RWPE2 (cell line): ENCODE measurements around the gene RAPGEF2.

Experiments
- ATAC-seq: fragments of 200-7000 bp; cut with Tn5 transposase; 3 replicates; pipeline ENCODE4 v1.9.1; 2021; ENCODE audit warnings: low read depth
- DNase-seq: peaks from one replicate; pipeline ENCODE4 v3.0.0-alpha.2; 2020; ENCODE audit warnings: low spot score
- H3K27ac ChIP-seq: fragments of 450-650 bp; 2 replicates; pipeline ENCODE4 v1.5.1; 2017; ENCODE audit warnings: mild to moderate bottlenecking; ENCODE audit not compliant: poor library complexity, severe bottlenecking
- H3K27me3 ChIP-seq: fragments of 250-450 bp; sonication (Bioruptor Pico); 2 replicates; pipeline ENCODE4 v1.5.1; 2021; ENCODE audit warnings: mild to moderate bottlenecking, moderate library complexity; ENCODE audit not compliant: insufficient read depth, poor library complexity, severe bottlenecking
- H3K36me3 ChIP-seq: fragments of 250-450 bp; sonication (Bioruptor Pico); 2 replicates; pipeline ENCODE4 v1.5.1; 2020; ENCODE audit warnings: low read depth, mild to moderate bottlenecking, moderate library complexity
- H3K4me1 ChIP-seq: fragments of 250-450 bp; sonication (Bioruptor Pico); 2 replicates; pipeline ENCODE4 v1.5.1; 2021; ENCODE audit warnings: mild to moderate bottlenecking, moderate library complexity; ENCODE audit not compliant: insufficient read depth, poor library complexity, severe bottlenecking
- H3K4me3 ChIP-seq: fragments of 250-450 bp; sonication (Bioruptor Pico); 2 replicates; pipeline ENCODE4 v1.5.1; 2021; ENCODE audit warnings: mild to moderate bottlenecking, moderate library complexity; ENCODE audit not compliant: severe bottlenecking
- H3K9me3 ChIP-seq: fragments of 250-450 bp; sonication (Bioruptor Pico); 2 replicates; pipeline ENCODE4 v1.5.1; 2021; ENCODE audit warnings: mild to moderate bottlenecking, moderate library complexity; ENCODE audit not compliant: severe bottlenecking
- TF ChIP-seq, protein P1 (sequence below): fragments of 450-650 bp; IDR thresholded peaks from one replicate; pipeline ENCODE4 v1.5.1; 2017; ENCODE audit warnings: mild to moderate bottlenecking, moderate library complexity; ENCODE audit not compliant: poor library complexity, severe bottlenecking

The RAPGEF2 gene

DNA sequence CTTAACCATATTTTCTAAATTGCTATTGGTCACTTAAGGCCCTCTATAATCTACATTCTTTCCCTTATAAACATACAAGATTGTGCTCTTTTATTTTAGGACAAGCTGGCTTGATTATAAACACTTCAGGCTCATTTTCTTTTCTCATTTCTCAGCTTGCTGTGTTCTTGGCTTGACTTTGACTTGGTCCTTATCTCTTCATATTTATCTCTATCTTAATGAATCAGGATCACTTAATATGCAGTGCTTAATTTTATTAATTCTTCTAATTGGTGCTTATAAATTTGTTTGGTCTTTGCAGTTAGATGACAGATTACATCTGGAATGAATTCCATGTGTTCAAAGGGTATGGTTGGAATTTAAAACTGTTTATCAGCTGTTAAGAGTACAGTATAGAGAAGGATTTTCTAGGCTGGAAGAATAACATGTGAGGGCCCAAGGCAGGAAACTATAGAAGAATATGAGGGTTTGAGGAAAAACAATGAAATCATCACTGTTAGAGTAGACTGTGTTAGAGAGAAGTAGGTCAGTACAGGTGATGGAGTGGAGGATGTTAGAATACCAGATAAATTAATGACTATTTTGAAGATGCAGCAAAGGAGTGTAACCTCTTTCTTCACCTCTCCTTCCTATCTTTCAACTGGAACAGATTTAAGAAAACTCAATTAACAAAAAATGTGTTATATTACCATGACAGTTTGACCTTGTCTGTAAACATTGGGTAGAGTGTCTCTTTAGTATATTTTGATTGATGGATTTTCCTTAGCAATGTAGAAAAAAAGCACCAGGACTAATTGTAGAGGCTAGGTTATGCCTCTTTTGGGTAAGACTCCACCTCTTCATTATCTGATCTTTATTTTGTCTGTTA, 169.6 kb downstream of the RAPGEF2 start:
- H3K4me1 ChIP-seq, result peaks cover 40% of the 10 kb centered on the region
- DNase-seq, result no peak
- no peak for ATAC-seq
- peak overlapping the region; percentile 45 for H3K27ac ChIP-seq
- no peaks in the 10 kb centered on the region for H3K27me3 ChIP-seq
- no peak overlapping the region for H3K4me3 ChIP-seq
- H3K9me3 ChIP-seq, result peaks cover 1% of the 10 kb centered on the region
- TF ChIP-seq, protein P1, sequence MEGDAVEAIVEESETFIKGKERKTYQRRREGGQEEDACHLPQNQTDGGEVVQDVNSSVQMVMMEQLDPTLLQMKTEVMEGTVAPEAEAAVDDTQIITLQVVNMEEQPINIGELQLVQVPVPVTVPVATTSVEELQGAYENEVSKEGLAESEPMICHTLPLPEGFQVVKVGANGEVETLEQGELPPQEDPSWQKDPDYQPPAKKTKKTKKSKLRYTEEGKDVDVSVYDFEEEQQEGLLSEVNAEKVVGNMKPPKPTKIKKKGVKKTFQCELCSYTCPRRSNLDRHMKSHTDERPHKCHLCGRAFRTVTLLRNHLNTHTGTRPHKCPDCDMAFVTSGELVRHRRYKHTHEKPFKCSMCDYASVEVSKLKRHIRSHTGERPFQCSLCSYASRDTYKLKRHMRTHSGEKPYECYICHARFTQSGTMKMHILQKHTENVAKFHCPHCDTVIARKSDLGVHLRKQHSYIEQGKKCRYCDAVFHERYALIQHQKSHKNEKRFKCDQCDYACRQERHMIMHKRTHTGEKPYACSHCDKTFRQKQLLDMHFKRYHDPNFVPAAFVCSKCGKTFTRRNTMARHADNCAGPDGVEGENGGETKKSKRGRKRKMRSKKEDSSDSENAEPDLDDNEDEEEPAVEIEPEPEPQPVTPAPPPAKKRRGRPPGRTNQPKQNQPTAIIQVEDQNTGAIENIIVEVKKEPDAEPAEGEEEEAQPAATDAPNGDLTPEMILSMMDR, result no peak
- no peaks in the 10 kb centered on the region; the same call in 1 of the 2 replicates for H3K36me3 ChIP-seq

DNA sequence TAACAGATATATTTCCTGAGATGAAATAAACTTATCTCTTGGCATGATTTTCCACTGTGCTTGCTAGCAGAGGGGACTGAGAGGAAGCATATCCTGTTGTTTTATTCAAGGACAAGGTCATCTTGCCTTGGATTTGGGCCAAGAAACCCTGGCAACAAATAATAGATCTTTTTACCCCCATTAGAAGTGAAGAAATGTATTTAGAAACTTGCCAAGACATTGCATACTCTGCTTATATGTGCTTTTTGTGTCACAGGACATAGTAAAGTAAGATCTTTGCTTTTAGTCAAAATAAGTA, 170.2 kb downstream of the RAPGEF2 start:
- no peak overlapping the region for H3K4me3 ChIP-seq
- H3K27me3 ChIP-seq, result no peaks in the 10 kb centered on the region
- H3K27ac ChIP-seq, result peak overlapping the region; percentile 45
- no peak for ATAC-seq
- H3K4me1 ChIP-seq, result peaks cover 40% of the 10 kb centered on the region
- H3K36me3 ChIP-seq, result no peaks in the 10 kb centered on the region; the same call in 1 of the 2 replicates
- no peak for DNase-seq
- H3K9me3 ChIP-seq, result peaks cover 1% of the 10 kb centered on the region
- TF ChIP-seq, protein P1, result no peak

DNA sequence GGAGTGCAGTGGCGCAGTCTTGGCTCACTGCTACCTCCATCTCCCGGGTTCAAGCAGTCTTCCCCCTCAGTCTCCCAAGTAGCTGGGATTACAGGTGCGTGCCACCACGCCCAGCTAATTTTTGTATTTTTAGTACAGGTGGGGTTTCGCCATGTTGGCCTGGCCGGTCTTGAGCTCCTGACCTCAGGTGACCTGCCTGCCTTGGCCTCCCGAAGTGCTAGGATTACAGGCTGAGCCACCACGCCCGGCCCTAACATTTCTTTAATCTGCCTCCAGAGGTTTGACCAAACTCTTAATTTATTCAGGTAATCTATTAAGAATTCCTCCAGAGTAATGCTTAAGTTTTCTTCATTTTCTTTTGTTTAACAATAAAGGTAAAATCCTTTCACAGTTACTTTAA, 171.0 kb downstream of the RAPGEF2 start:
- peaks cover 1% of the 10 kb centered on the region for H3K9me3 ChIP-seq
- H3K27me3 ChIP-seq, result no peaks in the 10 kb centered on the region
- H3K36me3 ChIP-seq, result no peaks in the 10 kb centered on the region; the same call in 1 of the 2 replicates
- H3K27ac ChIP-seq, result peak overlapping the region; percentile 45
- TF ChIP-seq, protein P1, result no peak
- ATAC-seq, result no peak
- H3K4me1 ChIP-seq, result peaks cover 40% of the 10 kb centered on the region
- H3K4me3 ChIP-seq, result no peak overlapping the region
- DNase-seq, result no peak

DNA sequence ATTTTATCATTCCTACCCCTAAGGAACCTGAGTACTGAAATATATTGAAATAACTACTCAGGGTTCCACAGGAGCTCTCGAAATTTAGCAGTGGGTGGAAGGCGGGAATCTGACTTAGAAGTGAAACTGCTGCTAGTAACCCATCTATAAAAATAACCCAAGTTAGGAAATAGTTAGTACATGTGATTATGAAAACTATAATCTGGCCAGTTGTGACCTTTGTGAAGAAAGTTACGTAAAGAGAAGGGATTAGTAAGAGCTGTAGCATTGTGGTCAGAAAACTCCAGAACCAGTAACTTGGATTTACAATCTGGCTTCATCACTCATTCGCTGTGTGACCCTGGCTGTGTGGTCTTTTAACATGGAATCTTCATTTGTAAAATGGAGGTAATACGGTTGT, 175.5 kb downstream of the RAPGEF2 start:
- no peak for ATAC-seq
- TF ChIP-seq, protein P1, result no peak
- H3K27ac ChIP-seq, result no peak overlapping the region

DNA sequence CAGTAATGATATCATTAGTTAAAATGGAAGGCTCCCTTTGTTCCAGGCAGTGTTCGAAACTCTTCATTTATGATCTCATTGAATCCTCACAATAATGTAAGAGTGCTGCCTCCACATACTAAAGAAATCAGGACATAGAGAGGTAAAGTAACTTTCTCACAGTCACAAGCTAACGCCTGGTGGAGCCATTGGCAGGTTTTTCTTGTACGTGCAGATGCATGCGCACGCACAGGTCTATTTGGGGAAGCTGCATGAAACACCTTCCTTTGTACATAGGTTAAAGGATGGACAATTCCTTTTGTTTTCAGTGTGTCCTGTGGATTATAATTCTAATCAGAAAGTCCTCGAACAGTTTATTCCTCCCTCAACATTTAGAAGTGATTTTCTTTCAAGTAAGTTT, 176.2 kb downstream of the RAPGEF2 start:
- H3K36me3 ChIP-seq, result no peaks in the 10 kb centered on the region; the same call in 1 of the 2 replicates
- no peak overlapping the region for H3K27ac ChIP-seq
- DNase-seq (no peak), ATAC-seq (no peak)
- H3K9me3 ChIP-seq, result peaks cover 1% of the 10 kb centered on the region
- TF ChIP-seq, protein P1, result no peak
- peaks cover 36% of the 10 kb centered on the region for H3K4me1 ChIP-seq
- H3K27me3 ChIP-seq, result no peaks in the 10 kb centered on the region
- no peak overlapping the region for H3K4me3 ChIP-seq

More for the DNA sequence above, 175.5 kb downstream of the RAPGEF2 start:
- Histone ChIP-seq H3K27me3 (no peaks in the 10 kb centered on the region), H3K4me1 (peaks cover 36% of the 10 kb centered on the region), H3K36me3 (no peaks in the 10 kb centered on the region; the same call in 1 of the 2 replicates), H3K4me3 (no peak overlapping the region), H3K9me3 (peaks cover 1% of the 10 kb centered on the region)
- DNase-seq, result no peak
